ENCODE measurements around the gene SPARC.

GRCh38 chr5:151676719-151677118 lies 10.0 kb downstream of the SPARC start:
- TF ChIP-seq CTCF (IDR thresholded peaks at IDR 0.05), result no peak
- no peak for TF ChIP-seq POLR2A (IDR thresholded peaks at IDR 0.05)
